Stimulated activated naive CD4-positive, alpha-beta T cell treated with Interleukin-2 at 50 U/mL for 16 hours (primary cell): ENCODE measurements around the gene TMEM135.

Experiments used
- DNase-seq: peaks from one replicate; lab custom pipeline; 2025; lab: John Stamatoyannopoulos, UW

The TMEM135 gene

DNA sequence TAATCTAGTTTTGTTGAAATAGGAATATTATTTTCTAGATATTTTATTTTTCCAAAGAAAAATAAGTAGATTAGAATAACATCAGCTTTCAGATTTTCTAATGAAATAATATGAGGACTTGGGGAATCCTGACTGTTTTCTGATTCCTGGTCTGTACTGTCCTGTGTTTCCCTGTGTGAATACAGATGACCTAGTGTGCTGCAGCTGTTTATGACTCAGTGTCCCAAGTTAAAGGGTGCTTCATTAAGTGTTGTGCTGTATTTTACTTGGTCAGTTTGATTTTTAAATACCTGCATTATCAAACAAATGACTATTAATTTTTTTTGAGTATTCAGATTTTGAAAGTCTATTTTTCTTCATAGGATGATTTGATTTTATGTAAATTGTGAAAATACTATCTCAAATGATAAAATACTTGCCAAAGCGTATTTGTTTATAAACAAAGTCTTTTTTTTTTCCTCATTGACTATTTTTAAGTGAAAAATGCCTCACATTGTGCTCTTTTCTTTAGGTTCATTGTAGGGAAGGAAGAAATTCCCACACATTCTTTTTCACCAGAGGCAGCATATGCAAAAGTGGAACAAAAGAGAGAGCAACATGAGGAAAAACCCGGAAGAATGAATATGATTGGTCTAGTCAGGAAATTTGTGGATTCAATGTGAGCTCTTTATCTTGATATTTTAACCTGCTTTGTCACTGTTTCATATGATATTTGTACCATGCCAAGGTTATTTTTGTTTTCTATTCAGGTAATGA lies 264.2 kb downstream of the TMEM135 start:
- DNase-seq = no peak

DNA sequence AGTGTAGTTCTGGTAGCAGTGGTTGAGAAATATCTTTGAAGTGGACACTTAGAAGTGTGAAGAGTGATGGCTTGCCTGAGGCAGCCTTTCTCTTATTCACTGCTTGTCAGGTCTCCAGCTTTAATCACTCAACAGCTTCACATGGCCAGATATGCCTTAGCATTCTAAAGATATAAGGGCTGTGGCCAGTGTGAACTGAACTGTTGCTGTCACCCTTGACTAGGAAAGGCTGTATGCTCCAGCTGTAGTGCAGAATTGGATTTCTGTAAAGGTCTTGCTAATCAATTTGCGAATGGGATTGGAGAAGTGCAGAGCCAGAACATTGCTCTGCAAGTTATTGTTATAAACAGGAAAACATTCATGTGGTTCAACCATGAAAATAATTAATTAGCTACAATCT lies 266.7 kb downstream of the TMEM135 start:
- DNase-seq = no peak

DNA sequence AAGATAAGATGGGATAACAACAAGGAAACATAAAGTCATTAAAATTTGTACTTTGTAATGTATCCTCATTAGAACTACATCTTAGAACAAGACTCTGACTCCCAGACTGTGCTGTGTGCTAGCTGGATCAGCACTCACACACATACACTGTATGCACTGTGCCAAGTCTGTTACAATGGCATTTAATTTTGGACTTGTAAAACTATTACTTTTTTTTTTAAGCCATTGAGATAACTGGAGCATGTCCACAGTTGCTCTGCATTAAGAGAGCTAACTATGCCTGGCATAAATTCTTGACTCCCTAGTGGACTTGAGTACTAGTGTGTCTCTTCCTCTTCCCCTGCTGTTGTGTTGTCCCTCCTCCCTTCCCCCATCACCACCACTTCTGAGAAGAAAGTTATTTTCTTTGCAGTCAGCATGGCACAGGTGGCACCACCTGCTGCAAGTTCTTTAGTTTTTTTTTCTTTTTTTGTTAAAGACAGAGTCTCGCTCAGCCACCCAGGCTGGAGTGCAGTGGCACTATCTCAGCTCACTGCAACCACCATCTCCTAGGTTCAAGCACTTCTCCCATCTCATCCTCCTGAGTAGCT lies 268.6 kb downstream of the TMEM135 start:
- no peak for DNase-seq

DNA sequence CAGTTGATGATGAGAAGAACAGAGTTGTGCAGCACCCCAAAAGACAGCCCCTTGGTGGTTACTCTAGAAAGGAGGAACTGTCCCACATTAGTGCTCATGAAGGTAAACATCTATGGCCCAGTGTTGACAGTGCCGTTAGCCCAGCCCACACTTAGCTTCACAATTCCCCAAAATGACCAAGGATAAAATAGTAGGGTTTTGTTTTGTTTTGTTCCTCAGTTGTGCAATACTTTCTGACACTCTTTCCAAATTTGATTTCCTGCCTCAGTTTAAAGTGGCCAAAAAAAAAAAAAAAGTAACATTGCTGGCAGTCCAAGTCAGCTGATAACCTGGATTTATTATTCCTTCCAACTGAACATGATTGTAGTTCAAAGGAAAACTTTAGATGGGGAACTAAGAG lies 269.4 kb downstream of the TMEM135 start:
- DNase-seq = no peak

DNA sequence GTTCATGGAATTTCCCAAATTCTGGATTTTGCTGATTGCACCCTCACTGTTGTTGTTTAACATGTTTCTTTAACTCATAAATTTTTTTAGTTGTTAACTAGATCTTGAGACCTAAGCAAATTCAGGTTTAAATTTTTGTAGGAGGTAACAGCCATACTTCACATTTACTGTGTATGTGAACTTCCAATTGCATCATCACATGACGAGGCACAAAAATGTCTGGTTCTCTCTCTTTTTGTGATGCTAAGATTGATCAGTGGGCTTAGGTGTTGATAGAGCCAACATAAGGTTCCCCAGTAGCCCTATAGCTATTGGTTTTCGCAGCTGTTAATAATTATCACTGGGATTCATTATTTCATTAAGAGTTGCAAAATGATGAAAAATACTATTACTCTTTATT lies 277.5 kb downstream of the TMEM135 start:
- no peak for DNase-seq

DNA sequence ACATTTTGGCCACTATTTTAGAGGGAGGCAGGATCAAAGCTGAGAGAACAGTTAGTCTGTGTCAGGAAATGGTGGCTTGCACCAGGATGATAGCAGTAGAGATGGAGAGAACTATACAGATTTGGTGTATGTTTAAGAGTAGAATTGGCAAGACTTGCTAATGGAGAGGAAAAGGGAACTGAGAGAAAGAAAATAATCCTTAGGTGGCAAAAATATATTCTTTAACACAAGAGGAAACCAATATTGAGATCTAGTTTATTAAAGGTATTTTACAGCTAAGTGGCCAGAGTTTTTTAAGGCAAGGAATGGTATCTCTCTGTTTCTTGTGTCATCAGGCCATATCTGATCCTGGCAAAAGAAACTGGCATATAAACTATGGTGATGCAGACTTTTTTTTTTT lies 278.8 kb downstream of the TMEM135 start:
- no peak for DNase-seq

DNA sequence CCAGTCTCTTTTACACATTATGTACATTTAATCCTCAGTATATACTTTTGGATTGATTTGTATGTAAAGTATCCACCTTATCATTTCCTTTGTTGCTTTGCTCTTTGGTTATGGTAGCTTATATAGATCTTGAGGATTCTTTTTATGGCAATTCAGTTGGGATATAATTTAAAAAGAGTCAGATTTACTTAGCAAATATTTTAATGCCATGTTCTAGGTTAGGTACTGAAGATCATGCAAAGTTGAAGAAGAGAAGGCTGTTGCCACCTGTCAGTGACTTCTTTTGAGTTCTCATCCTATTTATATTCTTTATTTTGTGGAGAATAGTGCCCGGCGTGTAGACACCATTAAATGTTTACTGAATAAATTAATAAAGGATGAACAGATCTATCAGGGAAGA lies 279.7 kb downstream of the TMEM135 start:
- DNase-seq = no peak

DNA sequence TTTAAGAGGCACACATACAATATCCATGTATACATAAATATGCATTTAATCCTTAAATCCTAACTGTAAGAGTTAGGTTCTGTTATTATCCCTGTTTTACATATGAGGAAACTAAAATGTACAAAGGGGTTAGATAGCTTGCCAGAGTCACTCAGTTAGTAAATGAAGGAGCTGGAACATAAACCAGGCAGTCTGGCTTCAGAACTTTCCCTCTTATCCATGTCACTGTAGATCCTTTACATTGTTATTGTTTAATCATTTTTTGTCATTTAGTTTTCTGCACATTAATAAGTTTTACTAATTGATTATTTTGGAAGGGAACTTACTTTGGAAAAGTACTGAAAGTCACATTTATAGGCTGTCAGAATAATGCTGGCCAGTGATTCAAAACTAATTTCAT lies 282.4 kb downstream of the TMEM135 start:
- no peak for DNase-seq

DNA sequence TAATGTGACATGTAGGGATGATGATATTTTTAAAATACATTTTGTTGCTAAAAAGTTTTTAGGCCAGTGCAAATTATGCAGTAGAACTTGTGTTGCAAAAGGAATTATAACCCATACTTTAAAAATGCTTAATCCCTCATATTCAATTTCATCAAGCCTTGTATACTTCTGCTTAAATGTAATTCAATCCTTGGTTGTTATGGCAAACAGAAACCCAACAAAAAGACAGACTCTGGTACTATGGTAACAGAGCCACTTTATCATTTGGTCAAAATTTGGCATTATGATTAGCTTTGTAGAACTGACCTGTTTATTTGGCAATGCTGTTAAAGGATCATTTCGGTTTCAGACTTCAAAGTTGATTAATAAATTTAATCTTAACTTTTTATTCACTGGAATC lies 284.8 kb downstream of the TMEM135 start:
- no peak for DNase-seq

DNA sequence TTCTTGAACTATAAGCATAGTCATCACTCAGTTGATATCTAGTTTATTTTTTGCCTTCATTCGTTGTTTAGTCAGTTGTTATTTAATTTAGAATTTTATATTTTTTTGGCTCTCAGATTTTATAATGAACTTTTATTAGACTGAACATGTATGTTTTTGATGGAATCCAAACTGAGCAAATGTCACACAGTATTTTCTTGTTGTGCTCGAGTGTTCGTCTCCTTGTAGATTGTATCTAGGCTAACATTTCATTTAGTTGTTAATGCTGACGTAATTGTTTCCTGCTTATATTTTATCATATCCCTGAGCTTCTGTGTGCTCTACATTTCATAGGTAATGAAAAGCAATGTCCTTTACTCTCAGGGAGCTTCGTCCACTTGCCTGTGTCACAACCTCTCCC lies 286.2 kb downstream of the TMEM135 start:
- no peak for DNase-seq

DNA sequence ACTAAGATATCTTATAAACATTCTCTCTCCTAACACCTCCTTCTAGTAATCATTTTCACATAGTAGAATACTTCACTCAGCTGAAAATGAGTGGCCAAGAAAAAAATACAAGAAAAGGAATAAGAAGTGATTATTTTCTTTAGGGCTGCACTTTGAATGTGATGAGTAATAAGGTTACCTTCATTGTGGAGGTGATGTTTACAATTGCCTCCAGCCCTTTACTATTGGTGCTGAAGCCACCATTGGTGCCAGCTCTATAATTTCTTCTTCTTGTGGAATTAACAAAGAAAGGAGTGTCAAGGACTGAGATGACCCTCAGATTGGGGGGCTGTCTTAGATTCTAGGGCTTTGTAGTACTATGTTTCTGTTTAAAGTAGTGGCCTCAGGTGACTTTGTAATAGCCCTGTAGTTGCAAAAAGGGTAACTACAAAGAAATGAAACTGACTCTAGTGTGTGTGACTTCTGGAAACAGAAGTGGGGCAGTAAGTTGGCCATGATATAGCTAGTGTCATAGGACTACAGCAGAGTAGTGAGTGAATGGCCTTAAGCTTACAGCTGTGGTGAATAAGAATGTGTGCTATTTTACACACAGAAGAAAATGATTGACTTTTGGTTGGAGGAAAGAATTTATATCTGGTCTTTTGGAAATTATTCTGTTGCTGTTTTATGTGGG lies 287.2 kb downstream of the TMEM135 start:
- no peak for DNase-seq

DNA sequence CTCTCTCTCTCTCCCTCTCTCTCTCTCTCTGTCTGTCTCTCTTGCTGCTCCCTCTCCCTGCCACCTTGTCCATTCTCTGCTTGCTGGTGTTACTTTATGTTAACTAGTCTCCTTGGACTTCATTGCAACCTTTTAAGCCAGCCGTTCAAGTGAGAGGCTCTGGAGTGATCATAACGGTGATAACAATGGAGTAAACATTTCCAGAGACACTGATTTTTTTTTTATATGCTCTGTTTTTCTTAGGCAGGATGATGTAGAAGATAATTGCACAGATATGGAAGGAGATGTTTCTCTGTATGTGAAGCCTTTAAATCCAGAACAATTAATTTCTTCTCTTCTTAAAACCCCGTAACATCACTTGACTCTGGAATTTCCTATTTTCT lies 287.7 kb downstream of the TMEM135 start:
- no peak for DNase-seq

DNA sequence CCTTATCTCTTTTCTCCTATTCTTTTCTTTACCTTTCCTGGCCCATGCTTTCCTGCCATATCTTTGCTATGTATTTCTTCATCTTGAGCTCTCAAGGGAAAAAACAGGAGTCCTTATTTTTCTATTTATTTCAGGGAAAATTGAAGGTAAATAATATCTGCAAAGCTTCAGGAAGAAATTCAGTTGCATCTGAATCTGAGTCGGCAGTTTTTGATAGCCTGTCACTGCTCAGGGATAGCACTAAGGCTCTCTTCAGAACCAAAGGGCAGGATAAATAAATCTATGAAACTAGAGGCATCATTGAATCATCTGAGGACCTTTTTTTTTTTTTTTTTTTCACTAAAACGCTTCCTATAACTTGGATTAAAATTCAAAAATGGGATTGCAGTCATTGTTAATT lies 288.9 kb downstream of the TMEM135 start:
- no peak for DNase-seq

DNA sequence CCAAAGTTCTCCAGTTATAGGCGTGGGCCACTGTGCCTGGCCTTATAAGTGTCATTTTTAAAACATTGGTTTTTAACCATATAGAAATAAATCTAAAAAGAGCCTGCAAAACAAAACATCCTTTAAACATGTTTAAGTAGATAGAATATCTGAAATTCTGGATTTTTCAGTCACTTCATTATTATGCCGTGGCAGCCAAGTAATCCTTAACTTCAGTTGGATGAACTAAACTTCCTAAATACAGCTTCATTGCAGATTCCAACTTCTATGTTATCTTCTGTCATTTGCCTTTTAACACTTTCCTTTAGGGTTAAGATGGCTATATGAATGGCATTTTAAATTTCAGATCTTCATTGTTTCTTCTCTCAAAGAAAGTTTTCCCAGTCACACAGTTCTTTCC lies 291.4 kb downstream of the TMEM135 start:
- no peak for DNase-seq

DNA sequence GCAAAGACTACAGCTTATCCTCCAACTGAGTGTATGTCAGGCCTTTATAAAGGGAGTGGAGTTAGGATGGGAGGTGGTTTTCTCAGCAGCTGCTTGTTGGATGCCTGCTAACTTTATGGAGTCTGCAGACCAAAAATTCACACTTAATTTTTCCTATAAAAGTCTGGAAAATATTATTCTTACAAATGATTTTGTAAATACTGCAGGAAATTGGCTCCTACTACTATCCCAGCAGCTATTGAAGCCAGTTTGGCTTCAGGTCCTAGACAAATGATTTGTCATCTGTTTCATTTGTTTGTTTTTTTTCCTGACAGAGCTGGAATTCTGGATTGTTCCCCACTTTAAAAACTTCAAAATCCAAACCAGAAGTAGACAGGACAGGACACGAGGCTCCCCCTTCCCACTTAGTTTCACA lies 292.5 kb downstream of the TMEM135 start:
- no peak for DNase-seq

DNA sequence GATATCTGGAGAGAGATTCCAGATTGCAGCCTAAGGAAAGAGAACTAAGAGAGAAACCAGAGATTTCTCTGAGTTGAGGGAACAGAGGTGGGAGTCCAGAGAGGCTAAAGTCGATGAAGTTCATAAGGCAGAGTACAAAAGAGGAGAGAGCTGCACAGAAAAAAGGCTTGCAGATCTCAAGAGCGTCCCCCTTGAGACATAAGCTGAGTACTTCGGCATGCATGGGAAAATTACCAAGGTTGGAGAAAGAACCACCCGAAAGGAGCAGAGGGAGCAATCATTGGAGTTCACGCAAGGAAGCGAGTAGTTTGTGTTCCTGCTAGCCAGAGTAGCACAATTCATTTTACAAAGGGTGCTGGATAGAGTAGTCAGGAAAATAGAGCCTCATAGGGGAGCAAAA lies 293.5 kb downstream of the TMEM135 start:
- DNase-seq = no peak

DNA sequence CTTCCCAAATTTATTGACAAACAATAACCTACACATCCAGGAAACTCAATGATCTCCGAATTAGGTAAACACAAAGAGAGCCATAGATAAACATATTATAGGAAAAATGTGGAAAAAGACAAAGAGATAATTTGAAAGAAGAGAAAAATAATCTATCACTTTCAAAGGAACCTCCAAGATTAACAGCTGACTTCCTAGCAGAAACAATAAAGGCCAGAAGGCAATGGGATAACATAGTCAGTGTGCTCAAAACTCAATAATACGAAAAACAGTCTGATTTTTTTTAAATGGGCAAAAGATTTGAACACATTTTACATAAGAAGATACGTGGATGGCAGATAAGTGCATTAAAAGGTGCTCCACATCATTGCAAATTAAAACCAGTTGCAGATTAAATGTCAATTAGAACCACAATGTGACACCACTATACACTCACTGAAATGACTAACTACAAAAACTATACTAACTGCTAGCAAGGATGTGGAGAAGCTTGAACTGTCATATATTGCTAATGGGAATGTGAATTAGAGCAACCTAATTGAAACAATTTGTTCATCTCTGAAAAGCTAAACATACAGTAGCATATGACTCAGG lies 300.4 kb downstream of the TMEM135 start:
- DNase-seq = no peak

DNA sequence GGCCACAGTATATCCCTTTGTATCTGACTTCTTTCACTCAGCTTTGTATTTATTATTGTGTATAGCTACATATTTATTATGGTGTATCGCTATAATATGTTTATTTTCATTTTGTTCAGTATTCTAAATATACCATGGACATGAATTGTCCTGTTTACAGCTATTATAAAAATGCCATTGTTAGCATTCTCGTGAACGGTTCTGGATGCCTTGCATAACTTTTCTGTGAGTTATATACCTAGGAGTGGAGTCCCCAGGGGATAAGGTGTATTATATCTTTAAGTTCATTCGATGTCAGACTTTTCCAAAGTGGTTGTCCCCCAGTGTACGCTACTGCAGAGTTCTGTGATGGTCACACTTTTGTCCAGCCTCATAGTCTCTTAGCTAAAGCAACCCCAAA lies 301.7 kb downstream of the TMEM135 start:
- no peak for DNase-seq

DNA sequence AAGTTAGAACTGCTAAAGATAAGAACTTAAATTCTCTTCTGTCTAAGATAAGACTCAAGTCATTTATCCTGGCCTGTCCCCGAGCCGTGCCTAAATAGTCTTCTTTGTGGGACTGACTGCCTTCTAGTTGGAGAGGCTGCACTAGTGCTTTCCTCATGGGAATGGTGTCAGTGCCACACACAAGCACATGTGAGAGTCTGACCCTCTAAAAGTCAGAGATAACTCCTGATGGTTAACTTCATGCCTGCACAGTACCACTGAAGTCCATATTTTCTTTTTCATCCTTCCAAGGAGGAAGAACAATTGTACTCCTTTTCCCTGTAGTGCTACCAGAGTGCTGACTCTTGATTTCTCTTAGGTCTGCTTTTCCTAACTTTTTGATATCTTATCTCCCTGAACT lies 309.7 kb downstream of the TMEM135 start:
- no peak for DNase-seq

DNA sequence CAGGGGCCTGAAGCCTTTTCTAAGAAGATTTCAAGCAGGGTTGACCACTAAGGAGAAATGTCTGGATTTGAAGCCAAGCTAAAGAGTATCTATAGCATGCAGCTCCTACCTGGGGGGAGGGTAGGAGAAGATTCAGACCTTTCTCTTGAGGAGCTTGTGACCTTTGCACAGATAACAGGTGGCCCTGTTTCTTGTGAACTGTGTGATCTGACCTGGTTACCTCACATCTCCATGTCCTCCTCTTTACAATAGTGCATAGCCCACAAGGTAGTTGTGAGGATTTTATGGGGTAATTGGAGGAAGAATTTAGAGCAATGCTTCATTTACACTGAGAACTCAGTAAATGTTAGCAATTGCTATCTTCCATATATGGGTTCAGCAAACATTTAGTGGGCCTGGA lies 310.1 kb downstream of the TMEM135 start:
- no peak for DNase-seq

DNA sequence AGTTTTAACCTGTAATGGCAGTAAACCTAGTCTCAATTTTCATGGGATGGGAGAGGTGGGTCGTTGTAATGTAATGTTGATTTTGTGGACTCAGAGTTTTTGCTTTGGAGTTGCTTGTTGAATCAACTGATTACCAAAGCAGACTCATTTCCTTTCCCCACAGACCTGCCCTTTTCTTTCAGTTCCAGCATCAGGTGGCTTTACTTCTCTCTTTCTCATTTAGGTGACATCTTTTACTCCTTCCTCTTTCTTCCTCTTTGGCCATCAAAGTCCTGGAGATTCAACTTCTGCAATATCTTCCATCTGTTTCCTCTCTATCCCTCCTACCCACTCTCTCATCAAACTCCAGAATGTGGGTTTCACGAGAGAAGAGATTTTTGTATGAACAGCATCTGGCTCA lies 313.9 kb downstream of the TMEM135 start:
- DNase-seq = no peak

DNA sequence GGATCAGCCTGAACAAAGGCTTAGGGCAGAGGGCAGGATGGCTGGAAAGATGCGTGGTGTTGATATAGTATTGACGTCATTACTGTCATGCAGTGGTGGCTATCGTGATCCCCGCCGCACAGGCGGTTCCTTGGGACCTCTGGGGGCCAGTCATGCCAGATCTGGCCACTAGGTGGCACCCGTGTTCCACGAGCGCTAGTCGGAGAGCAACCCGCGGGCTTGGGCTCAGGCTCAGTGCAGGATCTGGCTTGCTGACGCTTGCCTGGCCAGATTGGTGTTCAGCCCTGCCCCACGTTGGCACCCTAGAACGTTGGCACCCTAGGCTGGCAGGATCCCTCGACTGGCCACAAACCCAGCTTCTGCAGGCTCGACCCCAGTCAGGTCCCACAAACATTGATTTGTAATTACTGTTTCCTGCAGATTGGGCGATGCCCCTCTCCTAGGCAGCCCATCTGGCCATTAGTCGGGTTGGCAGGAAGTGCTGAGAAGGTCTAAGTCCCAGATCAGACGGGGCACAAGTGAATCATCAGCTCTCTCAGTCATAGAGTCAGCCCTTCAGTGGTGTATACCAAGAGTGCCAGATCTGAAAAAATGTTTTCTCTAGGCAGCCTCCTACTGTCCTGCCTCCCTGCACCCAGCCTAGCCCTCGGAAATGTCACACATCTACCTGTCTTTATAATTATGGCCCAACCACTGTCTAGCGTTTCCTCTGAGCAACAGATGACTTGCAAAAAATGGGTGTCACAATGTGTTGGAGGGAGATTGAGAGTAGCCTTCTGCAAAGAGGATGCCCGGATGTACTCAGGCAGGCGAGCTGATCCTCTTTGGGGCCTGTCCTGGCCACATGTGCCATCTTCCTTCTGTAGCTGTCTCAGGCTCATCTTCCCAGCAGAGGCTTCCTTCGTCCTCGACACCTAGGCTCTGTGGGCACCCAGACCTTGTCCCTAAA lies 315.3 kb downstream of the TMEM135 start:
- DNase-seq = peak; percentile 70
